HG03025 (cell line): Measurements from ENCODE around the gene GSTT2B.
"Not testable (repeated sequence)": the region's sequence is repeated elsewhere in the genome, so short reads cannot be mapped to it uniquely, and the experiment has no call there.

Experiments
- ATAC-seq: cut with Tn5 transposase; IDR thresholded peaks from one replicate; pipeline ENCODE4 v1.9.1; 2021; ENCODE audit warnings: mild to moderate bottlenecking, moderate library complexity; ENCODE audit not compliant: unreplicated experiment, low FRiP score

Gene GSTT2B

DNA sequence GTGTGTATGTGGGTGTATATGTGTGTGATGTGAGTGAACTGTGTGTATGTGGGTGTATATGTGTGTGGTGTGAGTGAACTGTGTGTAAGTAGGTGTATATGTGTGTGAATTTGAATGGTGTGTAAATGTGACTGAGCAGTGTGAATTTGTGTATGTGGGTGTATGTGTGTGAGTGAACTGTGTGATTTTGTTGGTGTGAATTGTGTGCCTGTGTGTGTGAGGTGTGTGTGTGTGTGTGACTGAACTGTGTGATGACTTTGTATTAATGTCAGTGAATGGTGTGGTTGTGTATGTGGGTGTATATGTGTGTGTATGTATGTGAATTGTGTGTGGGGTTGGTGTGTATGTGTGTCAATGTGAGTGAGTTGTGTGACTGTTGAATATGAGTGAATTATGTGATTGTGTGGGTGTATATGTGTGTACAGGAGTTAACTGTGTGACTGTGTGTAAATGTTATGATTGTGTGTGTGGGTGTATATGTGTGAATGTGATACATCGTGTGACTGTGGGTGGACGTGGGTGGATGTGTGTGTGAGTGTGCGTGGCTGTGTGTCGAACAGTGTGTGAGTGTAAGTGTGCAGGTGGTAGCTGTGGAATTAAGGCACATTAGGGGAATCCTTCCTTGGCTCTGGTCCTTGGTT lies 25.7 kb upstream of the GSTT2B start:
- not testable (repeated sequence) for ATAC-seq

DNA sequence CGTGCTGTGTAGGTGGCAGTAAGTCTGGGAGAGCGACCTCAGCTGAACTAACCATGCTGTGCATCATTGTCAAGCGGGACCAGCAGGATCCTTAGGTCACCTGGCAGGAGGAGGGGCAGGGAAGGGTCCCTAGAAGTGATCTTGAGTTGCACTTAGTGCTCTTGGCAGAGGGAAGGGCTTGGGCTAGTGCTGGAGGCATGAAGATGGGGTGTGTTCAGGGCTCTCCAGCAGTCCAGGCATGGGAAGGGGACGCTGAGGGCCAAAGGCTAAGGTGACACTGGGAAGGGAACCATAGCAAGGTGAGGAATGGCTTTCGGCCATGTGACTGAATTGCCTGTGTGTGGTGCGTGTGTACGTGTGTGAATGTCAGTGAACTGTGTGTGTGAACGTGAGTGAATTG lies 25.1 kb upstream of the GSTT2B start:
- not testable (repeated sequence) for ATAC-seq

DNA sequence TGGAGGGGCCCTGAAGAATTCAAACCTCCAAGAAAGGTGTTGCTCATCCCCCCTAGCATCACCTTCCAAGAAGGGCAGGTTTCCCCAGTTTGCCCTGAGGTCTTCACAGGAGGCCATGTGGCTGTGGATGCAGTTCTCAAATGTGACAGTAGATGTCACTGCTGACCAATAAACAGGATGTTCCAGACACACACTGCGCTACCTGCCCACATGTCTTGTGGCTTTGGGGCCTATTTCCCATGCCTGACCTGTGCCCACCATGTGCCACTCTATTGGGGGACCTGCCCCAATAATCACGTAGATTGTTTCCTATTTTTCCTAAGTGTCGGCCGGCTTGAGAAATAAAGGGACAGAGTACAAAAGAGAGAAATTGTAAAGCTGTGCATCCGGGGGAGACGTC lies 23.4 kb upstream of the GSTT2B start:
- ATAC-seq, result no peak

GRCh38 chr22:23980567-23980966 lies 19.6 kb upstream of the GSTT2B start:
- ATAC-seq, result not testable (repeated sequence)

- not testable (repeated sequence) for ATAC-seq
Observed at GRCh38 chr22:23979557-23980240, 18.7 kb upstream of the GSTT2B start, which contains the start of gene GSTT2. Gene GSTT2 (plus strand): TSS chr22:23980134.

- ATAC-seq, result not testable (repeated sequence)
Observed at GRCh38 chr22:23977304-23977703, 16.3 kb upstream of the GSTT2B start.

DNA sequence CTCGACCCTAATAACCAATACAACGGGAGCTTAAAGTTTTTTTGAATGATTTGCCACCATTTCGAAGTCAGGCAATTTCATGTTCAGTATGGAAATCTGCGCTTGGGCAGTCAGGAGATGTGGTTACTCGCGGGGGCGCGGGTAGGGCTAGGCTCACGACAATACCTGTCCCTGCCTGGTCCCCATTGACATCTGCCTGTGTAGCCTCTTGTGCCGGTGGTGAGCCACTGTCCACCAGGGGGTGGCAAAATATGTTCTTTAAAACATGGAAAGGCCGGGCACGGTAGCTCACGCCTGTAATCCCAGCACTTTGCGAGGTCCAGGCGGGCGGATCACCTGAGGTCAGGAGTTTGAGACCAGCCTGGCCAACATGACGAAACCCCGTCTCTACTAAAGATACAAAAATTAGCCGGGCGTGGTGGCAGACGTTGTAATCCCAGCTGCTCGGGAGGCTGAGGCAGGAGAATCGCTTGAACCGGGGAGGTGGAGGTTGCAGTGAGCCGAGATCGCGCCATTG lies 13.9 kb upstream of the GSTT2B start:
- ATAC-seq, result not testable (repeated sequence)

DNA sequence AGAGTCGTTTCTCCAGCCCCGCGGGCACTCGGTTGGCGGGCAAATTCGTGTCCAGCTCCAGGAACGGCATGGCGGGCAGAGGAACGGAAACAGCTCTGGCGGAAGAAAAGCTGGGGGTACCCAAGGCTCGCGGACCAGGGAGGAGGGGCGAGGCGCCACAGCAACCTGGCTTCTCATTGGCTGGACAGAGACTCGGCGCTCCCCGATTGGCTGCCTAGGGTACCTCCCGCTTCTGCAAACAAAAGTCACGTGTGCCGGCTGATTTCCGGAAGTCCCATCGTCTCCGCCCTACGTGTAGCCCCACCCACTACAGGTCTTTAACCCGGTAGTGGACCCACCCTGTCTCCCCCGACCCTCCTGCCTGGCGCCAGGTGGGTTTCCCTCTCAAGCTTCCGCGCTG lies 13.3 kb upstream of the GSTT2B start, which contains the start of gene DDT:
TSS of gene DDT (minus strand) at position 97 of the 400 bp plus-strand sequence. CDS start at position 70, 27 bp downstream.
- ATAC-seq, result peak; percentile 75

GRCh38 chr22:23971927-23972326 lies 10.9 kb upstream of the GSTT2B start:
- not testable (repeated sequence) for ATAC-seq

DNA sequence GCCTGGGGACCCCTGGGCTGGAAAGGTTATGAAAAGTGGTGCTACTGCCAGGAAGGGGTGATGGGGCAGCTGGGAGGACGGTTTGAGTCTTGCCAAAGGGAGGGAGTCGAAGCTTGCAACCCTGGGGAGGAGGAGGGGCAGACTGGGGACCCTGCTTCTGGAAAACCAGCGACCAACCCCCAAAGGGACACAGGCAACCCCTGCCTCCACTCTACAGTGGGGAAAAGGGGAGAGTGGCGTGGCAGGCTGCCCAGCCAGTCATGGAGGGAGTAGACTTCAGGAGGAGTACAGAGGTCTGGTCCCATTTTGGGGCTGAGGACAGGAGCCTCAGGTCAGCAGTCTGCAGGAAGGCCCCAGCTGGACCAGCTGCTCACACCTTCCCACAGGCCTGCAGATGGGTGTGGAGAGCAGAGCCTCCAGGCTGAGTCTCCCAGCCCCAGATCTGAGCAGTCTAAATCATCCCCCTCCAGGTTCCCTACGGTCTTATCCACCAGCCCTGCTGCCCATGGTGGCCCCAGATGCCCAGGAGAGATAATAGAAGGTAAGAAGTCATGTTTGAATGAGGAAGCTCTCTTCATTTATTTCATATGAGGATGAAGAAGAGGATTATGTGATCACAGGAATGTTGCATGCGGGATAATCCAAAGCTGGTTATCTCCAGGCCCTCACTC lies 10.0 kb upstream of the GSTT2B start:
- ATAC-seq, result no peak

GRCh38 chr22:23970201-23970641 lies 9.2 kb upstream of the GSTT2B start:
- no peak for ATAC-seq

GRCh38 chr22:23969071-23969470 lies 8.1 kb upstream of the GSTT2B start:
- ATAC-seq, result no peak

- peak; percentile 82 for ATAC-seq
Observed at GRCh38 chr22:23966568-23966967, 5.6 kb upstream of the GSTT2B start, which contains the start of gene DDTL. Gene DDTL (plus strand): TSS chr22:23966888. CDS start chr22:23966915, 27 bp downstream.

GRCh38 chr22:23966094-23966493 lies 5.1 kb upstream of the GSTT2B start:
- not testable (repeated sequence) for ATAC-seq

GRCh38 chr22:23956301-23956900 lies 4.6 kb downstream of the GSTT2B start:
- not testable (repeated sequence) for ATAC-seq

DNA sequence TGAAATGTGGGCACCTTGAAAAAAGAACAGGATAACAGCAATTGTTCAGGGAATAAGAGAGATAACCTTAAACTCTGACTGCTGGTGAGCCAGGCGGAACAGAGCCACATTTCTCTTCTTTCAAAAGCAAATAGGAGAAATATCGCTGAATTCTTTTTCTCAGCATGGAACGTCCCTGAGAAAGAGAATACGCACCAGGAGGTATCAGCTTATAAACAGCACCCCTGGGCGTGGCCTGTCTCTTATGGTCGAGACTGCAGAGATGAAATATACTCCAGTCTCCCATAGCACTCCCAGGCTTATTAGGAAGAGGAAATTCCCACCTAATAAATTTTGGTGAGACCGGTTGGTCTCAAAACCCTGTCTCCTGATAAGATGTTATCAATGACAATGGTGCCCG lies 5.1 kb downstream of the GSTT2B start:
- not testable (repeated sequence) for ATAC-seq

- ATAC-seq, result not testable (repeated sequence)
Observed at GRCh38 chr22:23954991-23955305, 6.0 kb downstream of the GSTT2B start.

DNA sequence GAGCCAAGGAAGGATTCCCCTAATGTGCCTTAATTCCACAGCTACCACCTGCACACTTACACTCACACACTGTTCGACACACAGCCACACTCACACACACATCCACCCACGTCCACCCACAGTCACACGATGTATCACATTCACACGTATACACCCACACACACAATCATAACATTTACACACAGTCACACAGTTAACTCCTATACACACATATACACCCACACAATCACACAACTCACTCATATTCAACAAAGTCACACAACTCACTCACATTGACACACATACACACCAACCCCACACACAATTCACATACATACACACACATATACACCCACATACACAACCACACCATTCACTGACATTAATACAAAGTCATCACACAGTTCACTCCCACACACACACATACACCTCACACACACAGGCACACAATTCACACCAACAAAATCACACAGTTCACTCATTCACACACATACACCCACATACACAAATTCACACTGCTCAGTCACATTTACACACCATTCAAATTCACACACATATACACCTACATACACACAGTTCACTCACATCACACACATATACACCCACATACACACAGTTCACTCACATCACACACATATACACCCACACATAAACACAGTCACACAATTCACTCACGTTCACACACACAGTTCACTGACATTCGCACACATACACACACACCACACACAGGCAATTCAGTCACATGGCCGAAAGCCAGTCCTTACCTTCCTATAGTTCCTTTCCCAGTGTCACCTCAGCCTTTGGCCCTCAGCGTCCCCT lies 6.6 kb downstream of the GSTT2B start:
- ATAC-seq, result not testable (repeated sequence)

DNA sequence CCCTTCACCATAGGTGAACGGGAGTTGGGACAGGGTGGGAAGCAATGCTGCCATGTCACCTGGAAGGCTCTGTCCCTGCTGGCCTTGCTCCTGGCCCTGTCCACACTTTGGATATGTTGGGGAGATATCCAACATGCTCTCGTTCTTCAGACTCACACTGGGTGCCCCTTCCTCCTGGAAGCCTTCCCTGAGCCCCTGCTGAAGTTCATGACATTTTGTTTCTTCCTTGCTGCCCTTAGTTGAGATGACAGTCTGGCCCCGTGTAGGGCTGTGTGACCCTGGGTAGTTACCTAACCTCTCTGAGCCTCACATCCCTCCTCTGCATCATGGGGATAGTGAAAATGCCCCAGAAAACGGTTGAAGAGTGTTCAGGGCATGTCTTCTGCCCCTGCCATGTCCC lies 7.5 kb downstream of the GSTT2B start:
- ATAC-seq, result not testable (repeated sequence)
